ENCODE results near the gene TMEM170B.

TMEM170B gene

GRCh38 chr6:11605507-11605905 is 68.0 kb downstream of the TMEM170B start:
- no peak overlapping the region for H3K27ac ChIP-seq (ENCODE audit: low read depth, low read length)
- H3K4me1 ChIP-seq (ENCODE audit: control insufficient read depth, low read length): peaks cover 2% of the 10 kb centered on the region; the same call in 1 of the 2 replicates
- no peaks in the 10 kb centered on the region for H4K20me1 ChIP-seq (ENCODE audit: control insufficient read depth, insufficient read depth, low read depth, low read length)
- no peaks in the 10 kb centered on the region for H3K9me2 ChIP-seq (replicated peaks; ENCODE audit: control insufficient read depth, low read length)
- H3K4me2 ChIP-seq (ENCODE audit: low read length): no peak overlapping the region
- no peaks in the 10 kb centered on the region for H3F3A ChIP-seq (ENCODE audit: control insufficient read depth, insufficient read depth)
- H3K4me3 ChIP-seq (ENCODE audit: low read length): no peak overlapping the region
- H3K79me2 ChIP-seq (ENCODE audit: control insufficient read depth, low read length): no peaks in the 10 kb centered on the region
- H3K36me3 ChIP-seq (ENCODE audit: control insufficient read depth, low read length): no peaks in the 10 kb centered on the region
- no peaks in the 10 kb centered on the region for H3K9me3 ChIP-seq (ENCODE audit: control insufficient read depth, insufficient read depth, low read length)
- no peak for TF ChIP-seq CTCF (IDR thresholded peaks at IDR 0.05; ENCODE audit: low read depth, low read length, poor library complexity, severe bottlenecking)
- no peak for TF ChIP-seq EZH2phosphoT487 (IDR thresholded peaks at IDR 0.05; ENCODE audit: borderline replicate concordance, low read length)
- H3K27me3 ChIP-seq (ENCODE audit: control insufficient read depth, low read length): peaks cover 3% of the 10 kb centered on the region

DNA sequence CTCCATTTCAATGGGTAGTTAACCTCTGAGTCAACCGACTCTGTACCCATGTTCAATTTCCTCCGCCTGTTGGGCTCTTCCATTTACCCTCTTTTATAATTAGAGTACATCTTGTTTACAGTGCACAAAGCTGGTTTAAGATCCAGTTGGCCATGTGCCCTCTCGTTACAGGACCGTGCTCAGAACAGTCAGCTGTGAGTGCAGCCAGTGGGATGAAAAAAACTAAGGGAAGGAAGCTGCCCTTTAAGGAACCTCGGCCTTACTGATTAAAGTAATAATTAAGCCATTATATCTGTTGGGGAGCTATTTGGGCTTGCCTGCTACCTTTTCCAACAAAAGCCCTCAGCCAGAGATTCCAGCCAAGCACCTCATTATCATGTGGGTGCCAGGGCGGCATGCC is 68.8 kb downstream of the TMEM170B start:
- TF ChIP-seq CTCF (IDR thresholded peaks at IDR 0.05; ENCODE audit: low read depth, low read length, poor library complexity, severe bottlenecking) (no peak), EZH2phosphoT487 (IDR thresholded peaks at IDR 0.05; ENCODE audit: borderline replicate concordance, low read length) (no peak)
- H3K36me3 ChIP-seq (ENCODE audit: control insufficient read depth, low read length): no peaks in the 10 kb centered on the region
- no peak overlapping the region for H3K27ac ChIP-seq (ENCODE audit: low read depth, low read length)
- peaks cover 2% of the 10 kb centered on the region; the same call in 1 of the 2 replicates for H3K4me1 ChIP-seq (ENCODE audit: control insufficient read depth, low read length)
- H3F3A ChIP-seq (ENCODE audit: control insufficient read depth, insufficient read depth): no peaks in the 10 kb centered on the region
- H4K20me1 ChIP-seq (ENCODE audit: control insufficient read depth, insufficient read depth, low read depth, low read length): no peaks in the 10 kb centered on the region
- H3K79me2 ChIP-seq (ENCODE audit: control insufficient read depth, low read length): no peaks in the 10 kb centered on the region
- peaks cover 3% of the 10 kb centered on the region for H3K27me3 ChIP-seq (ENCODE audit: control insufficient read depth, low read length)
- no peaks in the 10 kb centered on the region for H3K9me3 ChIP-seq (ENCODE audit: control insufficient read depth, insufficient read depth, low read length)
- H3K4me2 ChIP-seq (ENCODE audit: low read length): no peak overlapping the region
- H3K4me3 ChIP-seq (ENCODE audit: low read length): no peak overlapping the region
- no peaks in the 10 kb centered on the region for H3K9me2 ChIP-seq (replicated peaks; ENCODE audit: control insufficient read depth, low read length)

GRCh38 chr6:11607383-11607782 is 69.8 kb downstream of the TMEM170B start:
- no peaks in the 10 kb centered on the region for H3K9me3 ChIP-seq (ENCODE audit: control insufficient read depth, insufficient read depth, low read length)
- no peaks in the 10 kb centered on the region for H3K36me3 ChIP-seq (ENCODE audit: control insufficient read depth, low read length)
- H3K9me2 ChIP-seq (replicated peaks; ENCODE audit: control insufficient read depth, low read length): no peaks in the 10 kb centered on the region
- TF ChIP-seq CTCF (IDR thresholded peaks at IDR 0.05; ENCODE audit: low read depth, low read length, poor library complexity, severe bottlenecking) (no peak), EZH2phosphoT487 (IDR thresholded peaks at IDR 0.05; ENCODE audit: borderline replicate concordance, low read length) (no peak)
- H4K20me1 ChIP-seq (ENCODE audit: control insufficient read depth, insufficient read depth, low read depth, low read length): no peaks in the 10 kb centered on the region
- H3K79me2 ChIP-seq (ENCODE audit: control insufficient read depth, low read length): no peaks in the 10 kb centered on the region
- no peak overlapping the region for H3K27ac ChIP-seq (ENCODE audit: low read depth, low read length)
- no peak overlapping the region for H3K4me3 ChIP-seq (ENCODE audit: low read length)
- no peaks in the 10 kb centered on the region for H3F3A ChIP-seq (ENCODE audit: control insufficient read depth, insufficient read depth)
- H3K4me1 ChIP-seq (ENCODE audit: control insufficient read depth, low read length): peaks cover 2% of the 10 kb centered on the region; the same call in 1 of the 2 replicates
- H3K27me3 ChIP-seq (ENCODE audit: control insufficient read depth, low read length): peaks cover 3% of the 10 kb centered on the region
- H3K4me2 ChIP-seq (ENCODE audit: low read length): no peak overlapping the region

All from DOHH2 (cell line).